Measurements from ENCODE around the gene H2AZ1.
A peak's percentile ranks its signal among the peaks of the same experiment; 100 is the strongest.

The H2AZ1 gene

GRCh38 chr4:99946356-99947189 lies 3.5 kb downstream of the H2AZ1 start, which contains the start of gene DNAJB14 (continued):
- TF ChIP-seq ZNF518A (tag by site-specific recombination; conservative IDR thresholded peaks at IDR 0.05; ENCODE audit: low read depth) (no peak), ZNF791 (tag by site-specific recombination; IDR thresholded peaks at IDR 0.05) (no peak), GLI2 (tag by site-specific recombination; IDR thresholded peaks at IDR 0.05; ENCODE audit: borderline replicate concordance, low read depth) (no peak), ZNF169 (tag by site-specific recombination; IDR thresholded peaks at IDR 0.05) (no peak), ZNF148 (tag by site-specific recombination; IDR thresholded peaks at IDR 0.05; ENCODE audit: borderline replicate concordance) (no peak), PATZ1 (tag by site-specific recombination; IDR thresholded peaks at IDR 0.05) (peak; percentile 42; the same call in 1 of the 2 replicates), ZNF580 (tag by site-specific recombination; IDR thresholded peaks at IDR 0.05) (no peak), ZBTB20 (tag by site-specific recombination; IDR thresholded peaks at IDR 0.05) (peak; percentile 92), GFI1B (tag by site-specific recombination; IDR thresholded peaks at IDR 0.05) (no peak), REST (tag by site-specific recombination; IDR thresholded peaks at IDR 0.05) (no peak), ZNF707 (tag by site-specific recombination; IDR thresholded peaks at IDR 0.05) (no peak), ZNF837 (tag by site-specific recombination; IDR thresholded peaks at IDR 0.05) (no peak), ZNF621 (tag by site-specific recombination; IDR thresholded peaks at IDR 0.05) (no peak), ZSCAN23 (tag by site-specific recombination; IDR thresholded peaks at IDR 0.05) (no peak), ZEB2 (tag by site-specific recombination; IDR thresholded peaks at IDR 0.05) (peak; percentile 54), PBX3 (CRISPR knock-in tag; IDR thresholded peaks at IDR 0.05) (0 out of 2 replicates have a peak, but pooled peaks have one; percentile 42), WT1 (tag by site-specific recombination; IDR thresholded peaks at IDR 0.05) (no peak), ZBTB8A (tag by site-specific recombination; IDR thresholded peaks at IDR 0.05) (0 out of 2 replicates have a peak, but pooled peaks have one; percentile 26), GLIS2 (tag by site-specific recombination; IDR thresholded peaks at IDR 0.05) (peak; percentile 80), ZNF513 (tag by site-specific recombination; IDR thresholded peaks at IDR 0.05) (peak; percentile 25; the same call in 1 of the 2 replicates), EGR2 (tag by site-specific recombination; IDR thresholded peaks at IDR 0.05; ENCODE audit: low read depth) (no peak)
